ENCODE data around the gene TCP11. TPM values are rescaled to one million over a fixed set of nuclear protein-coding genes. Genes with fewer than 3 reads are reported as not detected.

TCP11 gene
- total RNA-seq, 1 donor from 2014 or later: not detected

- H3K4me3 Mint-ChIP-seq: no peak overlapping the region
- no peaks in the 10 kb centered on the region for H3K36me3 Mint-ChIP-seq (ENCODE audit: low read depth)
- intact Hi-C loops (cut with micrococcal nuclease): no loop called here
Measured at GRCh38 chr6:35078226-35078850, 62.8 kb downstream of the TCP11 start.

GRCh38 chr6:35077713-35078105 is 63.4 kb downstream of the TCP11 start:
- no peaks in the 10 kb centered on the region for H3K36me3 Mint-ChIP-seq (ENCODE audit: low read depth)
- no peaks in the 10 kb centered on the region for H3K27me3 Mint-ChIP-seq (ENCODE audit: insufficient read depth)
- no peak for DNase-seq (ENCODE audit: low spot score)
- no peak overlapping the region for H3K4me3 Mint-ChIP-seq
- intact Hi-C loops (cut with micrococcal nuclease): no loop called here
- no peaks in the 10 kb centered on the region for H3K4me1 Mint-ChIP-seq (ENCODE audit: low read depth)
- H3K27ac Mint-ChIP-seq: no peak overlapping the region
- H3K9me3 Mint-ChIP-seq: no peaks in the 10 kb centered on the region

More at GRCh38 chr6:35078226-35078850, 62.8 kb downstream of the TCP11 start:
- no peaks in the 10 kb centered on the region for H3K4me1 Mint-ChIP-seq (ENCODE audit: low read depth)
- H3K9me3 Mint-ChIP-seq: no peaks in the 10 kb centered on the region
- no peaks in the 10 kb centered on the region for H3K27me3 Mint-ChIP-seq (ENCODE audit: insufficient read depth)
- DNase-seq (ENCODE audit: low spot score): no peak
- H3K27ac Mint-ChIP-seq: no peak overlapping the region

DNA sequence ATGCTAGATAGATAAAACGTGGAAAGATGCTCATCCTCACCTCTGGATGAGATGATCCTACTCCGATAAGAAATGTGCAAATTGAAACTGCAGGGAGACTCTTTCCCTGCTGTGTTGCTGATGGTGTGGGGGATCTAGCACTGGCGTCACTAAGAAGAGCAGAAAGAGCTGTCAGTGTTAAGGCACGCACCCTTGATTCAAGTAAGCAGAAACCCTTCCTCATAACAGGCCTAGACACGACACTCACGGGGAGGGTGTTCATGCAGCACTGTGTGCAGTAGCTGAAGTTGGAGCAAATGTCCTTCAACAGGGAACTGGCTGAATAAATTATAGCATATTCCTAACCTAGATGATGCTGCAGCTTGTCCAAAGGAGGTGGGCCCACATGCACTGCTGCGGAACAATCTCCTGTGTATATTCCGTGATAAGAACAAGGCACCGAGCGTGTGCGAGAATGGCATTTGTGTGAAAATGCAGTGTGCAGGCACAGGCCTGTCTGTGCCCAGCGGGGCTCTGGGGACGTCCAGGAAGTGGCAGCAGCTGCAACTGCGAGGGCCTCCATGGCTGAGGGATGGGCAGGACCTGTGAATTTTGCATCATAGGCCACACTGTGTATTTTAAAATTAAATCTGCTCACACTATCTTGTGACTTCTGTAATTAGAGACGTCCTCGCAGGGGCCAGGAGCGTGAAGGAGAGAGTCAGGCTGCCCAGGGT is 64.0 kb downstream of the TCP11 start:
- no peaks in the 10 kb centered on the region for H3K4me1 Mint-ChIP-seq (ENCODE audit: low read depth)
- no peak for DNase-seq (ENCODE audit: low spot score)
- H3K27me3 Mint-ChIP-seq (ENCODE audit: insufficient read depth): no peaks in the 10 kb centered on the region
- no peak overlapping the region for H3K4me3 Mint-ChIP-seq
- no peak overlapping the region for H3K27ac Mint-ChIP-seq
- H3K36me3 Mint-ChIP-seq (ENCODE audit: low read depth): no peaks in the 10 kb centered on the region
- intact Hi-C loops (cut with micrococcal nuclease): no loop called here
- H3K9me3 Mint-ChIP-seq: no peaks in the 10 kb centered on the region

DNA sequence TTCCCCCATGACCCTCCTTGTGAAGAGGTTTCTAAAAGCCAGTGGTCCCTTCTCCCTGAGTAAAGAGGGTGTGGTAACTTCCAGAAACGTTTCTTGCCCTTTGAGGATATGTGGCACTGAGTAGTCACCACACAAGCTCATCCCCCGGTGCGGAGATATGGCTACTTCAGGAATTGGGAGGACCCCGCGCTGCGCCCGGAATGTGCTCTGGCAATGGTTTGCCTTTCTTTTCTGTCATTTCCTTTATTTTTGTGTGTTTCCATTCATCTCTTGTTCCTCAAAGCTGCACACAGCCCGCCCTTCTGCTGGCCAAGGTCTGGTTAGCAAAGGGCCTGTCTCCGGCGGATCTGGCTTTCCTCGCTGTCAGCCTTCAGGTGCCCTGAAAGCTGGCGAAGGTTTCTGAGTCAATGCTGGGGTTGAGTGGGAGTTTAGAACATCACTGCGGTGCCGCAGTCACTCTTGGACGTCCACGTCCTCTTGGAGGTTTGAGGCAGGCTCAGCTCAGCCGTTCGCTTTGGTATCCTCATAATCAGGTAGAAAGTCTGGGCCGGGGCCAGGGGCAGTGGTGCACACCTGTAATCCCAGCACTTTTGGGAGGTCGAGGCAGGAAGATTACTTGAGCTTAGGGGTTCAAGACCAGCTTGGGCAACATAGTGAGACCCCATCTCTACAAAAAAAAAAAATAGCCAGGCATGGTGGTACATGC is 67.2 kb downstream of the TCP11 start:
- Mint-ChIP-seq H3K4me3 (no peak overlapping the region), H3K36me3 (ENCODE audit: low read depth) (no peaks in the 10 kb centered on the region), H3K27me3 (ENCODE audit: insufficient read depth) (no peaks in the 10 kb centered on the region), H3K27ac (no peak overlapping the region), H3K9me3 (no peaks in the 10 kb centered on the region), H3K4me1 (ENCODE audit: low read depth) (no peaks in the 10 kb centered on the region)
- intact Hi-C loops (cut with micrococcal nuclease): no loop called here
- DNase-seq (ENCODE audit: low spot score): no peak

- Mint-ChIP-seq H3K27ac (no peak overlapping the region), H3K9me3 (no peaks in the 10 kb centered on the region), H3K4me1 (ENCODE audit: low read depth) (no peaks in the 10 kb centered on the region), H3K4me3 (no peak overlapping the region), H3K36me3 (ENCODE audit: low read depth) (no peaks in the 10 kb centered on the region), H3K27me3 (ENCODE audit: insufficient read depth) (peaks cover 2% of the 10 kb centered on the region)
- intact Hi-C loops (cut with micrococcal nuclease): no loop called here
- no peak for DNase-seq (ENCODE audit: low spot score)
Measured at GRCh38 chr6:35073211-35073610, 67.9 kb downstream of the TCP11 start.

DNA sequence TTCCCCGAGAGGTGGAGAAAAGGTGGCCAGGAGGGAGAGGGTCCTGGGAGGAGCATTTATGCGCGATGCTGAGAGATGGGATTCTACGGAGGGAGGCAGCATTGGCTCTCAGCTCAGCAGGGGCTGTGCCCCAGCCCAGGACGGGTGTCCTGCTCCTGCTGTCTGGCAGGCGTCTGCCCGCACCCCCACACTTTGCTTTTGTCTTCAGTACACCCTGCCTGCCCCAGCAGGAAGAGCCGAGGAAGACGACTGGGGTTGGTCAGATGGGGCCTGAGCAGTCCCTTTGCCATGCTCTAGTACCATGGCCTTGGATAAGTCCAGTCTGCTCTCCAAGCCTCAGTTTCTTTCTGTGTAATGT is 68.5 kb downstream of the TCP11 start:
- Mint-ChIP-seq H3K9me3 (no peaks in the 10 kb centered on the region), H3K4me1 (ENCODE audit: low read depth) (no peaks in the 10 kb centered on the region), H3K4me3 (no peak overlapping the region), H3K27ac (no peak overlapping the region), H3K36me3 (ENCODE audit: low read depth) (no peaks in the 10 kb centered on the region), H3K27me3 (ENCODE audit: insufficient read depth) (peaks cover 2% of the 10 kb centered on the region)
- DNase-seq (ENCODE audit: low spot score): no peak
- intact Hi-C loops (cut with micrococcal nuclease): no loop called here

- Mint-ChIP-seq H3K4me3 (no peak overlapping the region), H3K4me1 (ENCODE audit: low read depth) (no peaks in the 10 kb centered on the region), H3K27ac (no peak overlapping the region), H3K36me3 (ENCODE audit: low read depth) (no peaks in the 10 kb centered on the region), H3K27me3 (ENCODE audit: insufficient read depth) (peaks cover 2% of the 10 kb centered on the region), H3K9me3 (no peaks in the 10 kb centered on the region)
- intact Hi-C loops (cut with micrococcal nuclease): no loop called here
- no peak for DNase-seq (ENCODE audit: low spot score)
Measured at GRCh38 chr6:35072051-35072697, 69.0 kb downstream of the TCP11 start.

- intact Hi-C loops (cut with micrococcal nuclease): no loop called here
- peaks cover 2% of the 10 kb centered on the region for H3K27me3 Mint-ChIP-seq (ENCODE audit: insufficient read depth)
- no peaks in the 10 kb centered on the region for H3K9me3 Mint-ChIP-seq
- DNase-seq (ENCODE audit: low spot score): no peak
- no peaks in the 10 kb centered on the region for H3K36me3 Mint-ChIP-seq (ENCODE audit: low read depth)
- H3K4me1 Mint-ChIP-seq (ENCODE audit: low read depth): no peaks in the 10 kb centered on the region
- H3K4me3 Mint-ChIP-seq: no peak overlapping the region
- no peak overlapping the region for H3K27ac Mint-ChIP-seq
Measured at GRCh38 chr6:35071347-35071994, 69.7 kb downstream of the TCP11 start.

DNA sequence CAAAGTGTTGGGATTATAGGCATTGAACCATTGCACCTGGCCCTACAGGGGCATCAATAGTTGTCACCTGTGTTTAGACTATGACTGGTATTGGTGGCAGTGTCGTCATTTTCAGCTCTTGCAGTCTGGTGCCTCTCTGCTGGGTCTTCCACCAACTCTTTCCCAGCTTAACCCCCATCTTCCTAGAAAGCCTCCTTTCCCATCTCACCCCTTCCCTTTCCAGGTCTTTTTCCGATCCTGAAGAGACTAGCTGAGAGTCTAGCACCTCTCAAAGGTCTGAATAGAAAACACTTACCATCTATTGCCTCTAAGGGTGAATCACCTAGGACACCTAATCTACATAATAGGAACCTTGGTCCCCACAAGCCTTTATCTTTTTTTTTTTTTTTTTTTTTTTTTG is 71.0 kb downstream of the TCP11 start:
- H3K27ac Mint-ChIP-seq: no peak overlapping the region
- no peaks in the 10 kb centered on the region for H3K36me3 Mint-ChIP-seq (ENCODE audit: low read depth)

DNA sequence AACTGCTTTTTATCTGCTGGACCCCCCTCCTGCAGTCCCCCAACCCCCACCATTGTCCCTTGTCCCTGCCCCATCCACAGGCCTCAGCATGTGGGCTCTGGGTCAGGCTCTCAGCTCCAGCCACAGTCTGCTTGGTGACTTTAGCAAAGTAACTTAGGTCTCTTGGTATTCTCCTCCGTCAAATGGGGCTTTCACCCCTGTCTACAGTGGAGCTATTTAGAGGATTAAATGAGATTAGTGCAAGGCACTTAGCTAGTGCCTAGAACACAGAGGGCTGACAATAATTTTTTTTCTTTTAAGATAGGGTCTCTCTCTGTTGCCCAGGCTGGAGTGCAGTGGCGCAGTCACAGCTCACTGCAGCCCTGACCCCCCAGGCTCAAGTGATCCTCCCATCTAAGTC is 71.9 kb downstream of the TCP11 start:
- H3K4me3 Mint-ChIP-seq: no peak overlapping the region
- H3K27me3 Mint-ChIP-seq (ENCODE audit: insufficient read depth): peaks cover 2% of the 10 kb centered on the region
- no peak for DNase-seq (ENCODE audit: low spot score)
- H3K4me1 Mint-ChIP-seq (ENCODE audit: low read depth): no peaks in the 10 kb centered on the region
- intact Hi-C loops (cut with micrococcal nuclease): no loop called here
- H3K9me3 Mint-ChIP-seq: no peaks in the 10 kb centered on the region
- H3K36me3 Mint-ChIP-seq (ENCODE audit: low read depth): no peaks in the 10 kb centered on the region
- no peak overlapping the region for H3K27ac Mint-ChIP-seq

More for the DNA sequence above, 71.0 kb downstream of the TCP11 start:
- Mint-ChIP-seq H3K9me3 (no peaks in the 10 kb centered on the region), H3K4me1 (ENCODE audit: low read depth) (no peaks in the 10 kb centered on the region), H3K4me3 (no peak overlapping the region), H3K27me3 (ENCODE audit: insufficient read depth) (peaks cover 2% of the 10 kb centered on the region)
- intact Hi-C loops (cut with micrococcal nuclease): no loop called here
- DNase-seq (ENCODE audit: low spot score): no peak

DNA sequence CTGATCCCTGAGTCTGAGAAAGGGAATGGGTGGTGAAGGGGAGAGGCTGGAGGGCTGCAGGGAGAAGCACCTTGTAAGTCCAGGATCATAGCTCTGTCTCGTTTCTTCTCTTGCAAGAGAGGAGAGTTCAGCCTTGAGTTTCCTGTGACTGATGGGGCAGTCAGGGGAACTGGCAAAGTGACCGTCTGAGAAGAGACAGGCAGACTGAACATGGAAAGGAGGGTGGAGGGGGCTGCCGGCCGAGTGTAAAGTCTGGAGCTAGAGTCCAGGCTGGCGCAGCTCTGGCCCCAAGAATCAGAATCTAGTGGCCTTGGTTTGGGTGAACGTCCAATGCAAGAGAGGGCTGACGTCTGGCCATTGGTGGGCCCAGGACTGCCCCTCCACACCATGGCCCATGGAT is 72.5 kb downstream of the TCP11 start:
- Mint-ChIP-seq H3K4me3 (no peak overlapping the region), H3K9me3 (no peaks in the 10 kb centered on the region), H3K36me3 (ENCODE audit: low read depth) (no peaks in the 10 kb centered on the region), H3K4me1 (ENCODE audit: low read depth) (no peaks in the 10 kb centered on the region), H3K27ac (no peak overlapping the region), H3K27me3 (ENCODE audit: insufficient read depth) (peaks cover 2% of the 10 kb centered on the region)
- DNase-seq (ENCODE audit: low spot score): no peak
- intact Hi-C loops (cut with micrococcal nuclease): no loop called here

DNA sequence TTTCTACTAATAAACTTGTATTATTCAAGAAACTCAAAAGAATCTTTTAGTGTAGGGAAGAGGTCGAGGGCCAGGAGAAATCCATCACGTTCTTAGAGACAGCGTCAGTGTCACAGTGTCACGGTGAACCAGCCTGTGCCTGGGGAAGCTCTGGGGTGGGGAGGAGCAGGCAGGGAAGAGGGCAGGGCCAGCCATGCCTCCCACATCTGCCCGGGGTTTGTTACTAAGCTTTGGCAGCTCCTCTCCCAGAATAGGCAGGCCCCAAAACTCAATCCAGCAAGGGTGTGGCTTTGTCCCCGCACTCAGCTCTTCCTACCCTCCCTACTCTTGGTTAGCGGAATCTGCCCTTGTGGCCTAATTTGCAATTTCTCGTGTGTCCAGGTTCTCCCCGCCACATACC is 72.9 kb downstream of the TCP11 start:
- Mint-ChIP-seq H3K27me3 (ENCODE audit: insufficient read depth) (peaks cover 2% of the 10 kb centered on the region), H3K27ac (no peak overlapping the region), H3K9me3 (no peaks in the 10 kb centered on the region), H3K4me1 (ENCODE audit: low read depth) (peaks cover 4% of the 10 kb centered on the region), H3K4me3 (no peak overlapping the region), H3K36me3 (ENCODE audit: low read depth) (no peaks in the 10 kb centered on the region)
- DNase-seq (ENCODE audit: low spot score): no peak
- intact Hi-C loops (cut with micrococcal nuclease): no loop called here
